HepG2 (cell line): ENCODE data around the gene PPM1M.

Experiments used
- ATF2 ChIP-seq: sonication (generic); formaldehyde crosslinking; IDR thresholded peaks from 2 replicates; pipeline ENCODE4 v1.4.0; 2020; ENCODE audit warnings: missing genetic modification reagents
- NCOA2 ChIP-seq: sonication (generic); formaldehyde crosslinking; IDR thresholded peaks from 2 replicates; pipeline ENCODE4 v1.8.0; 2022; ENCODE audit warnings: inconsistent platforms
- TIGD3 ChIP-seq: sonication (generic); formaldehyde crosslinking; IDR thresholded peaks from 2 replicates; pipeline ENCODE4 v1.5.1; 2020; ENCODE audit warnings: mild to moderate bottlenecking, missing genetic modification reagents, borderline replicate concordance
- YY1 ChIP-seq: IDR thresholded peaks from 2 replicates; pipeline ENCODE4 v1.6.1; 2011; ENCODE audit warnings: low read length, low read depth, moderate library complexity, mild to moderate bottlenecking; ENCODE audit not compliant: insufficient read depth, insufficient replicate concordance
- ZNF850 ChIP-seq: sonication (generic); formaldehyde crosslinking; conservative IDR thresholded peaks from 2 replicates; pipeline ENCODE4 v1.9.0; 2021; ENCODE audit warnings: mild to moderate bottlenecking, missing genetic modification reagents

- TF ChIP-seq ZNF850 (CRISPR knock-in tag): no peak
- TF ChIP-seq NCOA2 (CRISPR knock-in tag): no peak
- TF ChIP-seq ATF2 (CRISPR knock-in tag): no peak
- no peak for TF ChIP-seq TIGD3 (CRISPR knock-in tag)
- TF ChIP-seq YY1: no peak
Measured at GRCh38 chr3:52233108-52233591, 12.4 kb upstream of the PPM1M start.
